ENCODE data around the gene TBC1D14.
"Not testable (repeated sequence)": the region's sequence is repeated elsewhere in the genome, so short reads cannot be mapped to it uniquely, and the experiment has no call there.

TBC1D14 gene

DNA sequence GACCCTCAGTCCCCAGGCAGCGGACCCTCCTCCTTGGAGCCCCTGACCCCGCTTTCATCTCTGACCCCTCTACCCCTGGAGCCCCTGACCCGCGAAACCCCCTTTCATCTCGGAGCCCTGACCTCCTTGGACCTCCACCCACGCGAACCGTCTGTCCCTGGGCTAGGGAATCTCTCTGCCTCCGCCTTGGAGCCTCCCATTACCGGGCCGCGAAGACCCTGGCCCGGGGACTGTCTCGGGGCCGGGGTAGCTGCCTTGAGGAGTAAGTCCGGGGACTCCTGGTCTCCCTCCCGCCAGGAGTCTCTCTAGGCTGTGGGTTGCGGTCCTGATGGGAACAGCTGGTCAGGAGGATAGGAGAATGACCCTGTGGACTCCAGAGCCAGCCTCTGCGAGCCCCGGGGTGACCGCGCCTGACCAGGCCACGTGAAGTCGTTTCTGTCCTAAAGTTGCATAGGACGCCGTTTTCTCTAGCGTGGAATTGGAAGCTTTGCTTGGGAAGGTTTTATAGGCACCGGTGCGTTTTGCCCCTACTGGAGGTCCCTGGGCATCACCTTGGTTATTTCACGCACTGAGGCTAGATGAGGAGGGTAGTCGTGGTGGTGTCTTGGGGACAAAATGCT lies 824 bp downstream of the TBC1D14 start:
- no peak for DNase-seq (ENCODE audit: low read depth)

DNA sequence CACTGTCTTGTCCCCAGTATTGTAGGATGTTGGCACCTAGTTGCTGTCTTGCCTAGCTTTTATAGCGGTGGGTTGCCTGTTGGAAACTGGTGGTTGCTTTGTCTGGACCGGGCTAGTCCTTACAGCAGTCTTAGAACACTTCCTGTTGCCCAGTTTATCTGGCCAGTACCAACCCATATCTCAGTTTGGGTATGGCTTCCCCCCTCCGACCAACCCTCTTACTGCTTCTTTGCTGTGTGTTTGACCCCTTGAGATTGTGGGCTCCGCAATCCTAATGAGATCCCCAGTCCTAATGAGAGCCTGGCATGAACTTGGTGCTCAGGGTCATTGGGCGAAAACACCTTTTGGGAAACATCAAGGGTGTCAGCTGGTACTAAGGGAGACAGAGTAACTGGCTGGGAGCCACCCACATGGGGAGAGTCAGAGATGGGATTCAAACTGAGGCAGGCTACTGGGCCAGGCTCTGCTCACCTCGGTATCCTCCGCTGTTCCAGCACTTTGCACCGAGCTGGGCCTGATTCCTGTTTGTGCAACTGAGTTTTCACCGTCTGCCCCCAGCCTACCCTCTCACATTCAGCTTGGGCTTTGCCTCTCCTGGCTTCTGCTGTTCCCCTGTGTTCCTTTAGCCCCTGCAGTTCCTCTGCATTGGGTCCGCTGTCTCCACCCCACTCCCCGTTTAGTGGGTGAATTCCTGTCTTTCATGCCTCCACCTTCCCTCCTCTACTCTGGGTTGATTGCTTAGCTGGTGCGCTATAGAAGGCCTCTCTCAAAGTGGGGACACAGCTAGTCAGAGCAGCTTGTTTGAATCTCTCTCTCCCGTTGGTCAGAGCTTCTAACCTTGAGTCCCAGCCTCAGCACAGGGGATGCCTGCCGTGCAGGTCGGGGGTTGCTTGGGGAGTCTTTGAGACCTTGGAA lies 1.6 kb downstream of the TBC1D14 start:
- DNase-seq (ENCODE audit: low read depth) = no peak

GRCh38 chr4:6911917-6912316 lies 2.3 kb downstream of the TBC1D14 start:
- DNase-seq (ENCODE audit: low read depth) = not testable (repeated sequence)

DNA sequence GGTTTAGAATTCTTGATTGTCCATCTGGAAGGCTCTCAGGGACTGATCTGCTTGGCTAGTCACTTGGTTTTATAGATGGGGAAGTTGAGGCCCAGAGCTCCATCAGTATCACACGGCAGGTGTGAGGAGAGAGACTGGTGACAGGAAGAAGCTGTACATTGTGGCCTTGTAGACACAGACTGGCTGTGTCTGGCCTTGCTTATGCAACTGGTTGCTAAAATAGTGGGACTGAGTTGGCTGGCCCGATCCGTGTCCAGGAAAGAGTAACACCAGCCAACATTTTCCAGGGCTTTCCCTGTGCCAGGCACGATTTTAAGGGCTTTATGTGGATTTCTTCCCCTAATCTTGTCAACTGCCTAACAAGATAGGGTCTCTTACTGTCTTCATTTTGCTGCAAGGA lies 2.8 kb downstream of the TBC1D14 start:
- no peak for DNase-seq (ENCODE audit: low read depth)

DNA sequence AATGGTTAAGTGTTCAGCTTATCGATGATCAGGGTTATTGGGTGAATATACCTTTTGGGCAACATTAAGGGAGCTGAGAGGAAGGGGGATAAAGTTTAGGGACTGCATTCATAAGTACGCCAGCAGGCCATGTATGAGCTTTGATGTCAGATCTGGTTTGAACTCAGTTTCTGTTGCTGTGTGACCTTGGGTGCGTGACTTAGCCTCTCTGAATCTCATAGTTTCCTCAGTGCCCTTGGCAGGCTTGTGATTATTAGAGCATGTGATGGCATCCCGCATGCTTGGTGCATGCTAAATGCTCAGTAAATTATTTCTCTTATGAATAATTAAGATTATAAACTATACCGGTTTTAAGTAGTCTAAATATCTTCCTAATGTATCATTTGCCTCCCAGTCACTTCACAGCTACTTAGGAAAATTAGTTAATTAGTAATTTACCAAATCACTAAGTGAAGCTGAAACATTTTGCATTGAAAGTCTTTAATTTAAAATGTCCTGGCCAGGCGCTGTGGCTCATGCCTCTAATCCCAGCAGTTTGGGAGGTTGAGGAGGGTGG lies 3.8 kb downstream of the TBC1D14 start:
- DNase-seq (ENCODE audit: low read depth) = no peak

GRCh38 chr4:6914448-6914847 lies 4.8 kb downstream of the TBC1D14 start:
- DNase-seq (ENCODE audit: low read depth) = no peak

GRCh38 chr4:6915041-6916005 lies 5.7 kb downstream of the TBC1D14 start:
- no peak for DNase-seq (ENCODE audit: low read depth)

- DNase-seq (ENCODE audit: low read depth) = no peak
Measured at GRCh38 chr4:6916069-6916586, 6.5 kb downstream of the TBC1D14 start.

DNA sequence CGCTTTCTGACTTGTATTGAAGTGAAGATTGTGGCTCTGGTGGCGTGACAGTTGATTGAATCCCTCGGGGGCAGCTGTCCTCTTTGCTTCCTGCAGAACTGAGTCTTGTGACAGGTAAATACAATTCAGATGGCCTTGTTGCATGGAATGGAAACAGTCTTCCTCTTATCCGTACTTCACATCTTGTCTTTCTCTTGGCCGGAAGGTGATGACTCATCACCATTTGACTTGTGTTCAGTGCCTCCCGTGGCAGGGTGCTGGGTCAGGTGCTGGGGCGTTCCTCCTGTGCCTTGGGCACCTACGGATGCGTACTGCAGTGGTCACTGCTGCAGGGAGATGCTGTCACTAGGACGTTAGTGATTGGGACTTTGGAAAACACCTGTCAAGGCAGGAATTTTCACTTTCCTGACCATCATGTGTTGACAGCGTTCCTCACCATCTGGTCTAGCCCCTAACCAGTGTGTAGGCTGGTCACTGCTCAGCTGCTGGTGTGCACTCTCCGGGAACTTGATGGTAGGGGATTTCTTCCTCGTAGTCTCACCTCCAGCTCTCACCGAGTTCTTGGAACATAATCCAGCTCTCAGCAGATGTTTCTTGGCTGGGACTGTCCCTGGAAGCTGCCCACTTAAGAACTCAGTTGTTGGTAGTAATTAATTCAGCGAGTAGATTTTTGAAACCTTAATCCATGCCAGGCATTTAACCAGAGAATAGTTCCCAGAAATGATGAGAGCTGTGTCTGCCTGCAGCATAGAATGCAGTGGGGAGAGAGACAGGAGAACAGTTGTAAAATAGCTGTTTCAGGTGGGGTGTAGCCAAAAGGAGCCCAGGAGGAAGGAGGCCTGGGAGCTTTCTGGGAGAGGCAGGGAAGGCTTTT lies 7.2 kb downstream of the TBC1D14 start:
- no peak for DNase-seq (ENCODE audit: low read depth)

DNA sequence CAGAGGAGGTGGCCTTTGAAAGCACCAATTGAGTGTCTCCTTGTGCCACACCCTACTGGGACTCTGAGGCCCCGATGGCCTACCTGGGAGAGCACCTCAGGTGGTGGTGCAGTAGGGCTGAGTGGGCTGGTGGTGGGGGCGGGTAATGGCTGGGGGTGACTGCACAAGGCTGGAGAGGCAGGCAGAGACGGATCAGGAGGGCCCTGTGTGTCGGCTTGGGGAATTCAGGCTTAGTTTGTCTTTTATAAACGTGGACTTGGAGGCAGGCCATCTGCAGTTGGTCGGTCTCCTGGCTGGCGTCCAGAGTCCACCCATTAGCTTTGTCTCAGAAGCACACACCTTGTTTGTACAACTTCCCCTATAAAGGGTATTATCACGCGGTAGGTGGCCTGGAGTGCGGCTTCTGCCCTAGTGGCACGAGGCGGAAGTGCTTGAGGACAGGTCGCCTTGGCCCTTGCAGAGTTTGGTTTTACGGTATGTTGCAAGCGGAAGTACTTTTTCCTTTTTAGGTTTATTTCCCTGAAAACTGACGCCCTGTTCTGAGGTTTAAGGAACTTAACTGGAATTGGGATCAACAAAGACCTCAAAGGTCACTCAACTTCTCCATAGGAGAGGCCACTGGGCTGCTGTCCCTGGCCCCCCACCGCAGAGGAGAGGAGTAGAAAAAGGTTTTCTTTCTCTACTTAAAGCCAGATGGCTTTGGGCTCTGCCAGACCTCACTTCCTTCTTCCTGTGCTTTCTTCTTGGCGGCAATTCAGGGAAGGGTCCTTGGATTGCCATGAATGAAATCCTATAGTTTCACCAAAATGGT lies 8.0 kb downstream of the TBC1D14 start:
- DNase-seq (ENCODE audit: low read depth) = no peak

DNA sequence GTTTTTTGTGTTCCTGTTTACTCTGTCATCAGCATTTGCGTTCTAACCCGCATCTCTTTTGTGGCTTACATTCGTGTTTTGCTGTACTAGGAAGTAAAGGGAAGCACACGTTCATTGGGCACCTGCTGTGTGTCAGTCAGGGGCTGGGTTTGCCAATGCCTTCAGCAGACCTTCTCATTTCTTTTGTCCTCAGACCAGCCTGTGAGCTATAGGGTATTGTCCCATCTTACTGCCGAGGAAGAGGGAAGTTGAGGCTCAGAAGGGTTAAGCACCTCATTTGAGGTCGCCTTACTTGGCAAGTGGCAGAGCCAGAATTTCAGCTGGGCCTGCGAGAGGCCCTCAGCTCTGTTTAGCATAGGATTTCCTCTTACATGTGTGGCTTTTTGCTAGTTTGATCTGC lies 8.7 kb downstream of the TBC1D14 start:
- no peak for DNase-seq (ENCODE audit: low read depth)

- DNase-seq (ENCODE audit: low read depth) = no peak
Measured at GRCh38 chr4:6920171-6920570, 10.5 kb downstream of the TBC1D14 start.

GRCh38 chr4:6923507-6923906 lies 13.9 kb downstream of the TBC1D14 start:
- DNase-seq (ENCODE audit: low read depth) = no peak

- no peak for DNase-seq (ENCODE audit: low read depth)
Measured at GRCh38 chr4:6924361-6924779, 14.7 kb downstream of the TBC1D14 start.

GRCh38 chr4:6925357-6925836 lies 15.8 kb downstream of the TBC1D14 start:
- no peak for DNase-seq (ENCODE audit: low read depth)

DNA sequence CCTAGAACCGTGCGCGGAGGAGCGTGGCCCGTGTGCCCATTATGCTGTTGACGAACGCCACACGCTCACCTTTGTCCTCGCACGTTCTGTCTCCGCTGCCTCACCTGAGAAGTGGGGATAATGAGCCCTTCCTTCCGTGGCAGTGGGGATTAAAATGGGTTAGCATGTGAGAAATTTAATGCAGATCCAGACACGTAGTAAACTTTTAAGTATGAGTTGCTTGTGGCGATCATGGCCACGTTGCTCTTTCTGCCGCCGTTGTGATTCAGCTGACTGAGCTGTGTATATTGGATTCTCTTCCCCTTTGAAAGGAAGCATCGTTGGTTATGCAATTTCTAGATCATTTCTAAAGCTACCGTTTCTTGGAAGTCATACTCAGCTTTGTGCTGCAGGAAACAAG lies 16.5 kb downstream of the TBC1D14 start:
- no peak for DNase-seq (ENCODE audit: low read depth)

GRCh38 chr4:6926681-6927478 lies 17.3 kb downstream of the TBC1D14 start:
- DNase-seq (ENCODE audit: low read depth) = no peak

- DNase-seq (ENCODE audit: low read depth) = no peak
Measured at GRCh38 chr4:6928081-6928480, 18.5 kb downstream of the TBC1D14 start.

GRCh38 chr4:6929339-6929811 lies 19.7 kb downstream of the TBC1D14 start:
- no peak for DNase-seq (ENCODE audit: low read depth)
